H1 (cell line): ENCODE results near the gene MYG1. TPM values are rescaled to one million over a fixed set of nuclear protein-coding genes. Genes with fewer than 3 reads are reported as not detected.

ENCODE experiments used
- CTCF ChIA-PET: fragments of 300-600 bp; sonication (Branson Sonifier 250); formaldehyde crosslinking; loops from one replicate; lab custom pipeline; 2021; ENCODE audit not compliant: partially characterized antibody; lab: Charles Lee
- POLR2A ChIA-PET: fragments of 300-600 bp; sonication (Branson Sonifier 250); formaldehyde crosslinking; loops from one replicate; lab custom pipeline; 2021; ENCODE audit warnings: inconsistent platforms; ENCODE audit not compliant: partially characterized antibody; lab: Charles Lee
- DNase-seq, 2 experiments: peaks; one replicate each; pipeline versions ENCODE4 v3.0.0 to v3.0.0-alpha.2; 2010 to 2022; ENCODE audit warnings: low spot score in 2 of 2, low read depth in 1 of 2, mixed read lengths in 1 of 2
- FAIRE-seq: peaks from 2 replicates; lab custom pipeline; 2011; peaks lifted over from hg19 to GRCh38; lab: Jason Lieb, UNC
- H2AFZ ChIP-seq: 2 replicates; pipeline ENCODE4 v1.8.1; 2012; ENCODE audit warnings: low read length, inconsistent platforms
- H2AK5ac ChIP-seq: 2 replicates; pipeline ENCODE4 v1.6.1; 2013; ENCODE audit warnings: low read depth, low read length
- H2BK120ac ChIP-seq: replicated peaks from 2 replicates; pipeline ENCODE3; 2013; ENCODE audit warnings: low read depth, low read length, inconsistent platforms
- H2BK12ac ChIP-seq: 2 replicates; pipeline ENCODE4 v1.6.1; 2013; ENCODE audit warnings: low read depth, low read length
- H2BK15ac ChIP-seq: 2 replicates; pipeline ENCODE4 v1.6.1; 2013; ENCODE audit warnings: low read length
- H2BK20ac ChIP-seq: 2 replicates; pipeline ENCODE4 v1.6.1; 2013; ENCODE audit warnings: low read length
- H2BK5ac ChIP-seq: 2 replicates; pipeline ENCODE4 v1.6.1; 2013; ENCODE audit warnings: low read depth, low read length
- H3K14ac ChIP-seq: 2 replicates; pipeline ENCODE4 v1.6.1; 2013; ENCODE audit warnings: inconsistent platforms; ENCODE audit not compliant: insufficient read length
- H3K18ac ChIP-seq: 2 replicates; pipeline ENCODE4 v1.6.1; 2013; ENCODE audit warnings: low read length; ENCODE audit errors: extremely low read depth
- H3K23ac ChIP-seq: 2 replicates; pipeline ENCODE4 v1.6.1; 2013; ENCODE audit warnings: inconsistent platforms; ENCODE audit not compliant: insufficient read length
- H3K23me2 ChIP-seq: 2 replicates; pipeline ENCODE4 v1.6.1; 2013; ENCODE audit warnings: low read depth, low read length
- H3K27ac ChIP-seq: 2 replicates; pipeline ENCODE4 v1.6.1; 2011; ENCODE audit warnings: low read depth, low read length, inconsistent platforms
- H3K27me3 ChIP-seq, 4 experiments: replicated peaks in 1 of 4; 1 replicate in 1 of 4; 2 replicates in 3 of 4; pipeline versions ENCODE4 v1.6.1 to v1.8.1; 2011 to 2013; ENCODE audit warnings: low read length in 3 of 4, mild to moderate bottlenecking in 3 of 4, inconsistent platforms in 2 of 4, mixed read lengths in 2 of 4, moderate library complexity in 1 of 4; ENCODE audit not compliant: control insufficient read depth in 3 of 4, insufficient read depth in 3 of 4; ENCODE audit errors: extremely low read depth in 1 of 4
- H3K36me3 ChIP-seq, 4 experiments: 2 replicates each; pipeline versions ENCODE4 v1.6.1 to v1.8.1; 2011 to 2013; ENCODE audit warnings: mild to moderate bottlenecking in 4 of 4, low read length in 3 of 4, moderate library complexity in 2 of 4, control low read depth in 1 of 4, inconsistent platforms in 1 of 4; ENCODE audit not compliant: insufficient read depth in 4 of 4, control insufficient read depth in 2 of 4
- H3K4ac ChIP-seq: replicated peaks from 2 replicates; pipeline ENCODE3; 2013; ENCODE audit warnings: low read length, low read depth, mixed read lengths, inconsistent platforms; ENCODE audit not compliant: insufficient read length
- H3K4me1 ChIP-seq, 4 experiments: replicated peaks in 1 of 4; 1 replicate in 1 of 4; 2 replicates in 3 of 4; pipeline versions ENCODE4 v1.6.1 to v1.8.1; 2011 to 2013; ENCODE audit warnings: low read length in 3 of 4, inconsistent platforms in 2 of 4, mixed read lengths in 1 of 4; ENCODE audit not compliant: insufficient read depth in 4 of 4, control insufficient read depth in 3 of 4
- H3K4me2 ChIP-seq, 2 experiments: 2 replicates each; pipeline versions ENCODE4 v1.6.1 to v1.8.1; 2011 to 2013; ENCODE audit warnings: low read depth in 2 of 2, low read length in 2 of 2, control low read depth in 1 of 2, inconsistent platforms in 1 of 2, mild to moderate bottlenecking in 1 of 2; ENCODE audit not compliant: insufficient read depth in 1 of 2
- H3K4me3 ChIP-seq, 4 experiments: fragments of 200-600, 300-600 bp in 1 of 4; sonication (generic), shearing (Covaris generic), sonication (Bioruptor Twin) in 1 of 4; 2 replicates each; pipeline versions ENCODE4 v1.5.1 to v1.8.1; 2011 to 2016; ENCODE audit warnings: low read length in 4 of 4, low read depth in 3 of 4, control low read depth in 2 of 4, inconsistent platforms in 2 of 4, mild to moderate bottlenecking in 2 of 4, mixed read lengths in 1 of 4, moderate library complexity in 1 of 4; ENCODE audit not compliant: insufficient read depth in 2 of 4; ENCODE audit errors: extremely low read depth in 1 of 4
- H3K56ac ChIP-seq: replicated peaks from 2 replicates; pipeline ENCODE3; 2013; ENCODE audit warnings: low read depth, mild to moderate bottlenecking, mixed read lengths, low read length, inconsistent platforms; ENCODE audit not compliant: insufficient read length
- H3K79me1 ChIP-seq: 2 replicates; pipeline ENCODE4 v1.6.1; 2013; ENCODE audit warnings: low read depth, low read length, control low read depth
- H3K79me2 ChIP-seq, 2 experiments: 2 replicates each; pipeline versions ENCODE4 v1.6.1 to v1.8.1; 2012 to 2013; ENCODE audit warnings: low read length in 2 of 2, mild to moderate bottlenecking in 2 of 2, inconsistent platforms in 1 of 2; ENCODE audit not compliant: insufficient read depth in 2 of 2, control insufficient read depth in 1 of 2
- H3K9ac ChIP-seq, 4 experiments: replicated peaks in 1 of 4; 1 replicate in 1 of 4; 2 replicates in 3 of 4; pipeline versions ENCODE4 v1.6.1 to v1.8.1; 2011 to 2013; ENCODE audit warnings: low read depth in 3 of 4, low read length in 3 of 4, control low read depth in 2 of 4, mild to moderate bottlenecking in 2 of 4, moderate library complexity in 2 of 4, inconsistent platforms in 1 of 4; ENCODE audit errors: extremely low read depth in 1 of 4
- H3K9me3 ChIP-seq, 2 experiments: 2 replicates each; pipeline versions ENCODE4 v1.6.1 to v1.8.1; 2012 to 2013; ENCODE audit warnings: mild to moderate bottlenecking in 2 of 2, moderate library complexity in 2 of 2, control low read depth in 1 of 2, inconsistent platforms in 1 of 2, low read depth in 1 of 2, low read length in 1 of 2, mixed read lengths in 1 of 2; ENCODE audit not compliant: insufficient read depth in 2 of 2
- H4K20me1 ChIP-seq, 2 experiments: replicated peaks in 1 of 2; 2 replicates each; pipeline versions ENCODE3 to v1.8.1; 2011 to 2013; ENCODE audit warnings: inconsistent platforms in 2 of 2, low read length in 2 of 2, mild to moderate bottlenecking in 1 of 2; ENCODE audit not compliant: insufficient read depth in 2 of 2, control insufficient read depth in 1 of 2
- H4K5ac ChIP-seq: 2 replicates; pipeline ENCODE4 v1.6.1; 2013; ENCODE audit warnings: low read length, low read depth, mixed read lengths, inconsistent platforms; ENCODE audit not compliant: insufficient read length
- H4K8ac ChIP-seq: 2 replicates; pipeline ENCODE4 v1.8.0; 2013; ENCODE audit warnings: mild to moderate bottlenecking, moderate library complexity, low read length, inconsistent platforms; ENCODE audit not compliant: insufficient read depth; ENCODE audit errors: extremely low read depth
- H4K91ac ChIP-seq: replicated peaks from 2 replicates; pipeline ENCODE3; 2013; ENCODE audit warnings: low read length, mixed read lengths, inconsistent platforms; ENCODE audit not compliant: insufficient read length
- ASH2L ChIP-seq: fragments of 200-600, 300-600 bp; sonication (generic); IDR thresholded peaks from one replicate; pipeline ENCODE4 v1.7.1; 2017; ENCODE audit warnings: low read length
- CBX5 ChIP-seq: fragments of 300-800, 300-1000 bp; sonication (generic); IDR thresholded peaks from 2 replicates; pipeline ENCODE4 v1.7.1; 2016; ENCODE audit warnings: antibody characterized with exemption, low read length, low read depth
- EGR1 ChIP-seq: IDR thresholded peaks from 2 replicates; pipeline ENCODE4 v1.6.1; 2011; ENCODE audit warnings: low read depth, low read length, borderline replicate concordance
- KDM5A ChIP-seq: fragments of 200-600 bp; IDR thresholded peaks from 2 replicates; pipeline ENCODE4 v1.7.1; 2012; ENCODE audit warnings: mild to moderate bottlenecking, low read length, inconsistent platforms, mixed read lengths
- MAFK ChIP-seq: IDR thresholded peaks from 2 replicates; pipeline ENCODE4 v1.6.1; 2012; ENCODE audit warnings: low read depth, mild to moderate bottlenecking, improper control_type of control experiment, low read length
- RAD21 ChIP-seq, 2 experiments: IDR thresholded peaks in 1 of 2; conservative IDR thresholded peaks in 1 of 2; 2 replicates each; pipeline ENCODE4 v1.6.1; 2011; ENCODE audit warnings: low read depth in 2 of 2, low read length in 2 of 2, improper control_type of control experiment in 1 of 2, inconsistent platforms in 1 of 2, mild to moderate bottlenecking in 1 of 2, moderate library complexity in 1 of 2
- RBBP5 ChIP-seq: IDR thresholded peaks from 2 replicates; pipeline ENCODE4 v1.7.1; 2012; ENCODE audit warnings: low read depth, mild to moderate bottlenecking, inconsistent platforms, low read length, moderate library complexity, borderline replicate concordance
- RFX5 ChIP-seq: IDR thresholded peaks from 2 replicates; pipeline ENCODE4 v1.6.1; 2011; ENCODE audit warnings: low read depth, low read length, improper control_type of control experiment, borderline replicate concordance
- RNF2 ChIP-seq: fragments of 200-900, 300-1000 bp; sonication (generic); IDR thresholded peaks from 2 replicates; pipeline ENCODE4 v1.7.1; 2016; ENCODE audit warnings: borderline replicate concordance, low read depth, mild to moderate bottlenecking, antibody characterized with exemption, low read length; ENCODE audit not compliant: poor library complexity, severe bottlenecking; ENCODE audit errors: missing control alignments
- TAF7 ChIP-seq: optimal IDR thresholded peaks from 2 replicates; pipeline ENCODE3; 2011; ENCODE audit warnings: low read depth, mild to moderate bottlenecking, inconsistent platforms, low read length, moderate library complexity, borderline replicate concordance
- TCF12 ChIP-seq: IDR thresholded peaks from 2 replicates; pipeline ENCODE4 v1.6.1; 2011; ENCODE audit warnings: low read depth, mild to moderate bottlenecking, low read length
- USF2 ChIP-seq: IDR thresholded peaks from 2 replicates; pipeline ENCODE4 v1.6.1; 2011; ENCODE audit warnings: low read length, improper control_type of control experiment
- ZNF274 ChIP-seq: IDR thresholded peaks from 2 replicates; pipeline ENCODE4 v1.7.0; 2012; ENCODE audit warnings: low read length, borderline replicate concordance; ENCODE audit errors: extremely low read depth
- WGBS, 2 experiments: shearing (Covaris generic) in 1 of 2; methylation state at CpG; one replicate each; pipeline versions ENCODE4 v1.1.6 to v1.1.7; 2013 to 2015; ENCODE audit warnings: low lambda C conversion rate in 2 of 2, mixed read lengths in 2 of 2, inconsistent platforms in 1 of 2, low coverage in 1 of 2, missing lambda C conversion rate in 1 of 2; ENCODE audit not compliant: insufficient replicate concordance in 2 of 2, insufficient coverage in 1 of 2, insufficient read length in 1 of 2; ENCODE audit errors: extremely low coverage in 1 of 2, missing lambda C conversion rate in 1 of 2; 5-methylcytosine and 5-hydroxymethylcytosine counted together
- polyA plus RNA-seq, 7 experiments: library from polyadenylated mRNA; depleted of rRNA in 3 of 7; stranded (reverse) in 5 of 7; unstranded in 2 of 7; fragments of >200 nt in 5 of 7; fragments of 200-250 nt in 2 of 7; gene quantifications; 1 replicate in 5 of 7; 2 replicates in 1 of 7; 4 replicates in 1 of 7; pipeline versions ENCODE4 v1.2.1 to v1.2.3, GENCODE V29; 2011 to 2013; ENCODE audit warnings: missing spikeins in 2 of 7, mixed read lengths in 2 of 7
- total RNA-seq: library from RNA; stranded (reverse); fragmentation: NEBNext Ultra II Directional; extraction: Animal tissue kit (Norgen Biotek cat#: 25700); gene quantifications from 2 replicates; pipeline ENCODE4 v1.2.1, GENCODE V29; 2021

MYG1 gene
- total and polyA plus RNA-seq, 2 of the 8 experiments (the other 6 are each of a cell fraction or from before 2014, with no cell fraction given): 83.3 to 104 TPM

DNA sequence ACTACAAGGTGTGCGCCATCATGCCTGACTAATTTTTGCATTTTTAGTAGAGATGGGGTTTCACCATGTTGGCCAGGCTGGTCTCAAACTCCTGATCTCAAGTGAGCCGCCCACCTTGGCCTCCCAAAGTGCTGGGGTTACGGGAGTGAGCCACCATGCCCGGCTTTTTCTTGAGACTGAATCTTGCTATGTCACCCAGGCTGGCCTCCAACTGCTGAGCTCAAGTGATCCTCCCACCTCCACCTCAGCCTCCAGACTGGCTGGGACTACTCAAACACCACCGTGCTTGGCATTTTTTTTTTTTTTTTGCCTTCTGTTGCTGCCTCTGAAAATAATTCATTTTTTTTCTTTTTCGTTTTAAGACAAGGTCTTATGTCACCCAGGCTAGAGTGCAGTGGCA, 39.6 kb upstream of the MYG1 start:
- Histone ChIP-seq H3K9me3 (no peaks in the 10 kb centered on the region), H4K91ac (no peak overlapping the region), H3K9ac (no peak overlapping the region), H3K27me3 (no peaks in the 10 kb centered on the region), H3K23me2 (no peaks in the 10 kb centered on the region), H3K36me3 (no peaks in the 10 kb centered on the region), H3K79me2 (no peaks in the 10 kb centered on the region), H4K20me1 (no peaks in the 10 kb centered on the region), H3K27ac (no peak overlapping the region), H2BK120ac (no peak overlapping the region), H3K14ac (no peak overlapping the region), H4K8ac (no peak overlapping the region), H3K23ac (no peak overlapping the region), H2AFZ (no peak overlapping the region), H2BK5ac (no peak overlapping the region), H3K4ac (no peak overlapping the region), H2BK15ac (no peak overlapping the region), H2BK12ac (no peak overlapping the region), H3K4me2 (no peak overlapping the region), H2AK5ac (no peak overlapping the region), H3K79me1 (no peaks in the 10 kb centered on the region), H3K18ac (no peak overlapping the region), H3K4me3 (no peak overlapping the region), H3K4me1 (no peaks in the 10 kb centered on the region), H3K56ac (no peak overlapping the region), H4K5ac (no peak overlapping the region), H2BK20ac (no peak overlapping the region)
- FAIRE-seq (no peak), DNase-seq (no peak)
- ChIA-PET CTCF (interaction anchor here (1.0 to 23.0 kb wide), 7 partner anchors 8 to 100 kb away, joined by 4 to 654 read pairs (median 11); partner anchors contain the start of gene ESPL1), POLR2A (interaction anchor here (0.6 to 1.7 kb wide), 3 partner anchors 39 to 47 kb away, joined by 3 read pairs; no protein-coding TSS in a partner anchor)
- 94% methylated on average over 6 of the region's 6 CpGs; no CpG with 5 or more reads in 1 of the 2 experiments for WGBS, 2 experiments
- TF ChIP-seq ASH2L (no peak), EGR1 (no peak), CBX5 (no peak), RAD21 (IDR thresholded peaks at IDR 0.05 in 1 of 2, conservative IDR thresholded peaks at IDR 0.05 in 1 of 2; ENCODE audit: low read depth in 2 of 2, low read length in 2 of 2) (no peak), TCF12 (no peak), RFX5 (no peak), RNF2 (no peak), RBBP5 (no peak), USF2 (no peak), MAFK (no peak), TAF7 (no peak), KDM5A (no peak), ZNF274 (no peak)
